Activated CD4-positive, alpha-beta T cell treated with anti-CD3 and anti-CD28 coated beads, Interleukin-2, amount 10 ng/mL, durations not matched to agents 7 days and 5 days (primary cell): ENCODE results near the gene PARD3B. TPM values are rescaled to one million over a fixed set of nuclear protein-coding genes. Genes with fewer than 3 reads are reported as not detected.

Experiments used
- CTCF ChIA-PET: fragments of 350-600 bp; sonication (Branson Sonifier 250); formaldehyde crosslinking; loops from one replicate; lab custom pipeline; 2021; ENCODE audit warnings: antibody characterized with exemption; lab: Charles Lee
- POLR2A ChIA-PET: fragments of 350-600 bp; sonication (Branson Sonifier 250); formaldehyde crosslinking; loops from one replicate; lab custom pipeline; 2021; ENCODE audit warnings: antibody characterized with exemption; lab: Charles Lee
- DNase-seq: peaks from one replicate; pipeline ENCODE4 v3.0.0-alpha.2; 2020
- H3K27ac Mint-ChIP-seq: one replicate; pipeline ENCODE4 v1.8.0; 2021; ENCODE audit warnings: mild to moderate bottlenecking, moderate library complexity, mixed read lengths
- H3K27me3 Mint-ChIP-seq: one replicate; pipeline ENCODE4 v1.8.0; 2021; ENCODE audit warnings: mixed read lengths
- H3K36me3 Mint-ChIP-seq: one replicate; pipeline ENCODE4 v1.8.0; 2021; ENCODE audit warnings: low read depth, mixed read lengths
- H3K4me1 Mint-ChIP-seq: one replicate; pipeline ENCODE4 v1.8.0; 2021; ENCODE audit warnings: mixed read lengths
- H3K4me3 Mint-ChIP-seq: one replicate; pipeline ENCODE4 v1.8.0; 2021; ENCODE audit warnings: mild to moderate bottlenecking, moderate library complexity, mixed read lengths
- H3K9me3 Mint-ChIP-seq: one replicate; pipeline ENCODE4 v1.8.0; 2021; ENCODE audit warnings: mixed read lengths
- total RNA-seq, 2 experiments: library from RNA; stranded (reverse); gene quantifications; one replicate each; pipeline ENCODE4 v1.2.3, GENCODE V29; 2021

PARD3B gene
- total RNA-seq, 2 experiments from 2014 or later: 0.50 to 0.77 TPM

- ChIA-PET CTCF (interaction anchor here (1.2 to 1.4 kb wide), 2 partner anchors 9 to 28 kb away, joined by 3 read pairs; no protein-coding TSS in a partner anchor), POLR2A (no interaction called here)
- Mint-ChIP-seq H3K27ac (peak overlapping the region; percentile 20), H3K4me1 (peaks cover 32% of the 10 kb centered on the region), H3K9me3 (no peaks in the 10 kb centered on the region), H3K27me3 (peaks cover 14% of the 10 kb centered on the region), H3K36me3 (no peaks in the 10 kb centered on the region), H3K4me3 (peak overlapping the region; percentile 19)
- DNase-seq: peak; percentile 16
These were observed 1067.4 kb downstream of the PARD3B start for GRCh38 chr2:205612636-205613035.

DNA sequence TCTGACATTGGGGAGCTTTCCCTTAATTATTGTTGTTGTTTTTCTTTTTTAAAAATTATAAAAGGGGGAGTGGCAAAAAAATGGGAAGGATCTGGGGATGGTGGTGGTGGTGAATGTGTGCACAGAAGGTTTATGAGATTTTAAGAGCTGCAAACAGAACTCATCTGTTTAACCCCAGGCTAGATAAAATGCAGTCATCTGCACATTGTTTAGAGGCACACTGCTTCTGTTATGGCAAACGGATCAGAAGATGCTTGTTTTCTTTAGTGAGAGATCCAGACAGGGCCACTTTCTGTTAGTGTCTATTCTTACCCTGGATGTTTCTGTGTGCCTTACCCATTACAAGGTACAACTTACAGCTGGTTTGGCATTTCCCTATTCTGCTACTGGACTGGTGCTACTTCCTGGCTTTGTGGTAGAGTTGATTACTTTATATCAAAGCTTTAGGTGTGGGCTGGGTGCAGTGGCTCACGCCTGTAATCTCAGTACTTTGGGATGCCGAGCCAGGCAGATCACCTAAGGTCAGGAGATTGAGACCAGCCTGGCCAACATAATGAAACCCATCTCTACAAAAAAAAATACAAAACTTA lies 1068.8 kb downstream of the PARD3B start:
- no peak overlapping the region for H3K4me3 Mint-ChIP-seq
- H3K36me3 Mint-ChIP-seq: no peaks in the 10 kb centered on the region
- ChIA-PET POLR2A (no interaction called here), CTCF (no interaction called here)
- H3K27ac Mint-ChIP-seq: no peak overlapping the region
- DNase-seq: no peak
- peaks cover 28% of the 10 kb centered on the region for H3K4me1 Mint-ChIP-seq
- peaks cover 8% of the 10 kb centered on the region for H3K27me3 Mint-ChIP-seq
- H3K9me3 Mint-ChIP-seq: no peaks in the 10 kb centered on the region

DNA sequence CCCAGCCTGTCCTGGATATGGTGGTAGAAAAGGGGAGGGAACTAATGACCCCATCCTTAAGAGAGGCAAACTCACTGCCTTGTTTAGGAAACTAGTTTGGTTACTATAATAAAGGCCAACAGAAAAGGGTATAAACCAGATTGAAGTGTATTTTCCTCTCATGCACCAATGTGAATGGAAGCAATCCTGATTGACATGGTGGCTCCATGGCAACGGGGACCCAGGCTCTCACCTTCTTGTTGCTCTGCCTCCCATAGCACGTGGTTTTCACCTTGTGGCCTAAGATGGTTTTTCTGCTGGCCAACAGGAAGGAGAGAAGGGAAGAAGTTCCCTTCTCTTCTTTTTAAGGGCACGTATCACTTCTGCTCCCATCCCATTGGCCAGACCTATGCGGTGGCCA lies 1069.7 kb downstream of the PARD3B start:
- POLR2A ChIA-PET: no interaction called here
- no peak overlapping the region for H3K4me3 Mint-ChIP-seq

GRCh38 chr2:205617905-205618304 lies 1072.6 kb downstream of the PARD3B start:
- Mint-ChIP-seq H3K4me1 (peaks cover 14% of the 10 kb centered on the region), H3K27me3 (peaks cover 1% of the 10 kb centered on the region), H3K27ac (no peak overlapping the region), H3K36me3 (no peaks in the 10 kb centered on the region), H3K9me3 (no peaks in the 10 kb centered on the region), H3K4me3 (no peak overlapping the region)
- DNase-seq: no peak
- ChIA-PET CTCF (interaction anchor here (1.2 to 1.8 kb wide), 3 partner anchors 9 to 22 kb away, joined by 3 to 5 read pairs (median 4); no protein-coding TSS in a partner anchor), POLR2A (no interaction called here)

More for the DNA sequence above, 1069.7 kb downstream of the PARD3B start:
- Mint-ChIP-seq H3K27ac (no peak overlapping the region), H3K27me3 (peaks cover 6% of the 10 kb centered on the region), H3K36me3 (no peaks in the 10 kb centered on the region), H3K9me3 (no peaks in the 10 kb centered on the region), H3K4me1 (peaks cover 24% of the 10 kb centered on the region)
- no peak for DNase-seq
- CTCF ChIA-PET: no interaction called here

GRCh38 chr2:205619600-205619999 lies 1074.3 kb downstream of the PARD3B start:
- ChIA-PET POLR2A (no interaction called here), CTCF (interaction anchor here (1.5 to 1.6 kb wide), 2 partner anchors 18 to 56 kb away, joined by 3 to 4 read pairs; no protein-coding TSS in a partner anchor)
- no peaks in the 10 kb centered on the region for H3K9me3 Mint-ChIP-seq
- H3K27me3 Mint-ChIP-seq: peaks cover 1% of the 10 kb centered on the region
- H3K4me1 Mint-ChIP-seq: peaks cover 3% of the 10 kb centered on the region
- no peaks in the 10 kb centered on the region for H3K36me3 Mint-ChIP-seq
- no peak for DNase-seq
- H3K27ac Mint-ChIP-seq: no peak overlapping the region
- H3K4me3 Mint-ChIP-seq: no peak overlapping the region

DNA sequence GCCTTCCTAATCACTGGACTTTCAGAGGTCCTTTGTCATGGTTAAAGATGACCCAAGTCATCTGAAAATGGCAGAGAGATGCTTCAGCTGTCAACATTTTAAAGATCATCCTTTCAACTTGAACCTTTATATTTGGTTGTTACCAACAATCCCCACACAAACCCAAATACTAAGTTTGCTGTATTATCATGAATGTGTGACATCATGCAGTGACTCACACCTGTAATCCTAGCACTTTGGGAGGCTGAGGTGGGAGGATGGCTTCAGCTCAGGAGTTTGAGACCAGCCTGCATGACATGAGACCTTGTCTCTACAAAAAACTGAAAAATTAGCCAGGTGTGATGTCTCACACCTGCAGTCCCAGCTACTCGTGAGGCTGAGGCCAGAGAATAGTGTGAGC lies 1081.8 kb downstream of the PARD3B start:
- no peak for DNase-seq
- ChIA-PET POLR2A (no interaction called here), CTCF (interaction anchor here (1.1 to 1.7 kb wide), 2 partner anchors 9 to 22 kb away, joined by 3 to 5 read pairs; no protein-coding TSS in a partner anchor)
- Mint-ChIP-seq H3K4me3 (no peak overlapping the region), H3K4me1 (no peaks in the 10 kb centered on the region), H3K27ac (no peak overlapping the region), H3K36me3 (no peaks in the 10 kb centered on the region), H3K9me3 (no peaks in the 10 kb centered on the region), H3K27me3 (no peaks in the 10 kb centered on the region)

- H3K9me3 Mint-ChIP-seq: no peaks in the 10 kb centered on the region
These were observed 1083.1 kb downstream of the PARD3B start for GRCh38 chr2:205628422-205628821.

GRCh38 chr2:205629091-205629776 lies 1084.0 kb downstream of the PARD3B start:
- Mint-ChIP-seq H3K27ac (no peak overlapping the region), H3K27me3 (no peaks in the 10 kb centered on the region), H3K9me3 (no peaks in the 10 kb centered on the region), H3K4me1 (no peaks in the 10 kb centered on the region), H3K4me3 (no peak overlapping the region), H3K36me3 (no peaks in the 10 kb centered on the region)
- CTCF ChIA-PET: interaction anchor here (0.5 kb wide), 1 partner anchor 357 kb away, joined by 4 read pairs; no protein-coding TSS in a partner anchor
- POLR2A ChIA-PET: interaction anchor here (0.5 to 0.6 kb wide), 2 partner anchors 9 to 831 kb away, joined by 3 to 4 read pairs; no protein-coding TSS in a partner anchor
- no peak for DNase-seq

More at GRCh38 chr2:205628422-205628821, 1083.1 kb downstream of the PARD3B start:
- Mint-ChIP-seq H3K4me3 (no peak overlapping the region), H3K27ac (no peak overlapping the region), H3K36me3 (no peaks in the 10 kb centered on the region), H3K27me3 (no peaks in the 10 kb centered on the region), H3K4me1 (no peaks in the 10 kb centered on the region)
- CTCF ChIA-PET: interaction anchor here (0.5 kb wide), 1 partner anchor 356 kb away, joined by 4 read pairs; no protein-coding TSS in a partner anchor
- DNase-seq: no peak
- POLR2A ChIA-PET: no interaction called here

DNA sequence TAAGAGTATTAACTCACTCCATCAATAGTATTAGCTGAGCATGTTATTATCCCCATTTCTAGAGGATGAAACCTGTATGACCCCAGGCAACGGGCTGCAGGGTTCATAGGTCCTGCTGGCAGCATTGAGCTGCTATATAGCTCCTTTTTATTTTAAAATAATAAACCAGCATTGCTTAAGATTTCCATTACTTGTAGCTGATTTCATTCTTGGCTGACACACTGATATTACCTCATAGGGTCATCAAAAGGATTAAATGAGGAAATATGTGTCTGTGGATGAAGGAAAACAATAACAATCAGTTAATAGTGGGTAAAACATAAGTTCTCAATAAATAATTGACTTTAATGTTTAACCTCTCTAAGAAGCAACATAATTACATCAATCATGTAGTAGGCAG lies 1088.7 kb downstream of the PARD3B start:
- ChIA-PET CTCF (no interaction called here), POLR2A (no interaction called here)
- no peaks in the 10 kb centered on the region for H3K36me3 Mint-ChIP-seq

DNA sequence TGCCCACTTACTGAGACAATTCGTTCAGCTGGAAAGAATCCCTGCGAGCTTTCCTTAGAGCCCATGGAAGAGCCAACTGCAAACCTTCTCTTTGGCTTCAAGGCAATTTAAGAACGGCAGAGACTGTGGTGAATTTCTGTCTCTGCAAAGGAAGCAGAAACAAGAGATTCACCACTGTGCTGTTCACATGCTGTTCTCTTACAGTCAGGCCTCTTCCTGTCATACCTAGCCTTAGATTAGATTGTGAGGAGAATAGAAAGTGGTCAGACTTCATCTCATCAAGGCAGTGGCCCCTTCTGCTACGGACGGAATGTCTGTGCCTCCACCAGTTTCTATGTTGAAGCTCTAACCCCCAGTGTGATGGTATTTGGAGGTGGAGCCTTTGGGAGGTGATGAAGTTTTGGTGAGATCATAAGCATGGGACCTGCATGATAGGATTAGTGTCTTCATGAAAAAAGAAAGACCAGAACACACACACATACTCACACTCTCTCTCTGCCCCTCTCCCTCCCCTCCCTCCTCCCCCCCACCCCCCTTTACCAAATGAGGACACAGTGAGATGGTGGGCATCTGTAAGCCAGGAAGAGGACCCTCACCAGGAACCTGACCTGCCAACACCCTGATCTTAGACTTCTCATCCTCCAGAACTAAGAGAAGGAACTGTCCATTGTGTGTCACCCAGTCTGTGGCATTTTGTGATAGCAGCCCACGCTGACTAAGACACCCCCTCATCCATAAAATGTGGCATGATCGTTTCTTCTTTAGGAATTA lies 1091.5 kb downstream of the PARD3B start:
- H3K9me3 Mint-ChIP-seq: peaks cover 3% of the 10 kb centered on the region
- H3K27ac Mint-ChIP-seq: peak overlapping the region; percentile 27
- H3K36me3 Mint-ChIP-seq: no peaks in the 10 kb centered on the region
- H3K4me3 Mint-ChIP-seq: no peak overlapping the region
- DNase-seq: no peak
- POLR2A ChIA-PET: no interaction called here
- CTCF ChIA-PET: interaction anchor here (1.0 to 1.3 kb wide), 4 partner anchors 11 to 39 kb away, joined by 3 to 4 read pairs (median 4); no protein-coding TSS in a partner anchor
- peaks cover 3% of the 10 kb centered on the region for H3K27me3 Mint-ChIP-seq
- peaks cover 15% of the 10 kb centered on the region for H3K4me1 Mint-ChIP-seq

More for the DNA sequence above, 1088.7 kb downstream of the PARD3B start:
- H3K27me3 Mint-ChIP-seq: no peaks in the 10 kb centered on the region
- H3K4me1 Mint-ChIP-seq: peaks cover 15% of the 10 kb centered on the region
- H3K4me3 Mint-ChIP-seq: no peak overlapping the region
- no peaks in the 10 kb centered on the region for H3K9me3 Mint-ChIP-seq
- DNase-seq: no peak
- no peak overlapping the region for H3K27ac Mint-ChIP-seq

DNA sequence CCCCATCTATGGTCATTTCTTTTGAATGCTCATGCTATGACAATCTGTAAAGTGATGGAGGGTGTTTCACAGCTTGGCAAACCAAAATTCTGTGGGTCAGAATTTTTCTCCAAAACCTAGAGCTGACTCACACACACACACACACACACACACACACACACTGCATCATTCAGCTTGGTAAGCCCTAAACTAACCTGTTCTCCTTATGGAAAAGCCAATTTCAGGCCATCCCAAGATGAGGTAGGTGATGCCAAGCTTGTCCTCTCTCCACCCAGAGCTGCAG lies 1092.0 kb downstream of the PARD3B start:
- H3K27me3 Mint-ChIP-seq: peaks cover 3% of the 10 kb centered on the region
- ChIA-PET CTCF (interaction anchor here (1.1 to 1.3 kb wide), 3 partner anchors 11 to 38 kb away, joined by 3 to 4 read pairs (median 4); no protein-coding TSS in a partner anchor), POLR2A (no interaction called here)
- no peaks in the 10 kb centered on the region for H3K36me3 Mint-ChIP-seq
- H3K9me3 Mint-ChIP-seq: peaks cover 3% of the 10 kb centered on the region
- peaks cover 15% of the 10 kb centered on the region for H3K4me1 Mint-ChIP-seq
- no peak for DNase-seq
- no peak overlapping the region for H3K4me3 Mint-ChIP-seq
- no peak overlapping the region for H3K27ac Mint-ChIP-seq

GRCh38 chr2:205637779-205638503 lies 1092.7 kb downstream of the PARD3B start:
- no peak for DNase-seq
- no peaks in the 10 kb centered on the region for H3K36me3 Mint-ChIP-seq
- H3K27me3 Mint-ChIP-seq: peaks cover 5% of the 10 kb centered on the region
- H3K4me1 Mint-ChIP-seq: peaks cover 15% of the 10 kb centered on the region
- peaks cover 3% of the 10 kb centered on the region for H3K9me3 Mint-ChIP-seq
- no peak overlapping the region for H3K4me3 Mint-ChIP-seq
- ChIA-PET POLR2A (interaction anchor here (0.9 kb wide), 1 partner anchor 9 kb away, joined by 4 read pairs; no protein-coding TSS in a partner anchor), CTCF (interaction anchor here (1.1 to 1.3 kb wide), 2 partner anchors 17 to 38 kb away, joined by 4 read pairs; no protein-coding TSS in a partner anchor)
- H3K27ac Mint-ChIP-seq: no peak overlapping the region
